ENCODE data around the gene CPNE6.

GRCh38 chr14:24119691-24120090, 48.3 kb downstream of the CPNE6 start:
- no peak for TF ChIP-seq POLR2A (IDR thresholded peaks at IDR 0.05)
- TF ChIP-seq, protein P1, sequence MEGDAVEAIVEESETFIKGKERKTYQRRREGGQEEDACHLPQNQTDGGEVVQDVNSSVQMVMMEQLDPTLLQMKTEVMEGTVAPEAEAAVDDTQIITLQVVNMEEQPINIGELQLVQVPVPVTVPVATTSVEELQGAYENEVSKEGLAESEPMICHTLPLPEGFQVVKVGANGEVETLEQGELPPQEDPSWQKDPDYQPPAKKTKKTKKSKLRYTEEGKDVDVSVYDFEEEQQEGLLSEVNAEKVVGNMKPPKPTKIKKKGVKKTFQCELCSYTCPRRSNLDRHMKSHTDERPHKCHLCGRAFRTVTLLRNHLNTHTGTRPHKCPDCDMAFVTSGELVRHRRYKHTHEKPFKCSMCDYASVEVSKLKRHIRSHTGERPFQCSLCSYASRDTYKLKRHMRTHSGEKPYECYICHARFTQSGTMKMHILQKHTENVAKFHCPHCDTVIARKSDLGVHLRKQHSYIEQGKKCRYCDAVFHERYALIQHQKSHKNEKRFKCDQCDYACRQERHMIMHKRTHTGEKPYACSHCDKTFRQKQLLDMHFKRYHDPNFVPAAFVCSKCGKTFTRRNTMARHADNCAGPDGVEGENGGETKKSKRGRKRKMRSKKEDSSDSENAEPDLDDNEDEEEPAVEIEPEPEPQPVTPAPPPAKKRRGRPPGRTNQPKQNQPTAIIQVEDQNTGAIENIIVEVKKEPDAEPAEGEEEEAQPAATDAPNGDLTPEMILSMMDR (IDR thresholded peaks at IDR 0.05) = no peak

Measured in uterus (tissue), 2 donors.